ENCODE data around the gene TREH.

TREH gene

GRCh38 chr11:118627566-118627965, 51.9 kb downstream of the TREH start:
- Histone ChIP-seq H3K9me3 (no peaks in the 10 kb centered on the region), H3K4me1 (peaks cover 25% of the 10 kb centered on the region), H3K36me3 (peaks cover 47% of the 10 kb centered on the region), H3K27me3 (no peaks in the 10 kb centered on the region), H3K4me3 (ENCODE audit: low read depth, low read length) (no peak overlapping the region)
- TF ChIP-seq, protein P1, sequence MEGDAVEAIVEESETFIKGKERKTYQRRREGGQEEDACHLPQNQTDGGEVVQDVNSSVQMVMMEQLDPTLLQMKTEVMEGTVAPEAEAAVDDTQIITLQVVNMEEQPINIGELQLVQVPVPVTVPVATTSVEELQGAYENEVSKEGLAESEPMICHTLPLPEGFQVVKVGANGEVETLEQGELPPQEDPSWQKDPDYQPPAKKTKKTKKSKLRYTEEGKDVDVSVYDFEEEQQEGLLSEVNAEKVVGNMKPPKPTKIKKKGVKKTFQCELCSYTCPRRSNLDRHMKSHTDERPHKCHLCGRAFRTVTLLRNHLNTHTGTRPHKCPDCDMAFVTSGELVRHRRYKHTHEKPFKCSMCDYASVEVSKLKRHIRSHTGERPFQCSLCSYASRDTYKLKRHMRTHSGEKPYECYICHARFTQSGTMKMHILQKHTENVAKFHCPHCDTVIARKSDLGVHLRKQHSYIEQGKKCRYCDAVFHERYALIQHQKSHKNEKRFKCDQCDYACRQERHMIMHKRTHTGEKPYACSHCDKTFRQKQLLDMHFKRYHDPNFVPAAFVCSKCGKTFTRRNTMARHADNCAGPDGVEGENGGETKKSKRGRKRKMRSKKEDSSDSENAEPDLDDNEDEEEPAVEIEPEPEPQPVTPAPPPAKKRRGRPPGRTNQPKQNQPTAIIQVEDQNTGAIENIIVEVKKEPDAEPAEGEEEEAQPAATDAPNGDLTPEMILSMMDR (IDR thresholded peaks at IDR 0.05; ENCODE audit: low read depth, low read length) = no peak
- no peak for DNase-seq

DNA sequence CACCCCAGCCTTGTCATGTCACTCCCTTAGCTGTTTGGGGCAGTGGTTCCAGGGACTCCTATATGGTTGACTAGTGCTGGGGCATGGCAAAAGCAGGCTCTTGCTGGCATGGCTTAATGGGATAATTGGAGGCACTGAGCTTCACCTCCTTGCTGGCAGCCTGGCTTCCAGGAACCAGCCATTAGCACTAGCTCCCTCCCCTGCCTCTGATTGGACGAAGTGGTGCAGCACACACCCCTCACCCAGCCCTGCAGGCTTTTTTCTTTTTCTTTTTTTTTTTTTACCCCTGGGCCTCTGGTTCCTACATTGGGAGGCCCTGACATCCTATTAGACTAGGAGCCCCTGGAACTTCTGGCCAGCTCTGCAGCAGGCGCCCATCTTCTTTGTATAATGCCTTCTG, 53.5 kb downstream of the TREH start:
- Histone ChIP-seq H3K27me3 (no peaks in the 10 kb centered on the region), H3K4me3 (ENCODE audit: low read depth, low read length) (no peak overlapping the region), H3K36me3 (peaks cover 36% of the 10 kb centered on the region), H3K4me1 (peaks cover 28% of the 10 kb centered on the region), H3K9me3 (no peaks in the 10 kb centered on the region)
- TF ChIP-seq, protein P1 (IDR thresholded peaks at IDR 0.05; ENCODE audit: low read depth, low read length) = no peak
- peak; percentile 86 for DNase-seq

- TF ChIP-seq, protein P1 (IDR thresholded peaks at IDR 0.05; ENCODE audit: low read depth, low read length) = no peak
- no peaks in the 10 kb centered on the region for H3K27me3 ChIP-seq
- no peak overlapping the region for H3K4me3 ChIP-seq (ENCODE audit: low read depth, low read length)
- DNase-seq = no peak
- H3K36me3 ChIP-seq = peaks cover 36% of the 10 kb centered on the region
- no peaks in the 10 kb centered on the region for H3K9me3 ChIP-seq
- peaks cover 29% of the 10 kb centered on the region for H3K4me1 ChIP-seq
Observed at GRCh38 chr11:118625036-118625690, 54.3 kb downstream of the TREH start.

DNA sequence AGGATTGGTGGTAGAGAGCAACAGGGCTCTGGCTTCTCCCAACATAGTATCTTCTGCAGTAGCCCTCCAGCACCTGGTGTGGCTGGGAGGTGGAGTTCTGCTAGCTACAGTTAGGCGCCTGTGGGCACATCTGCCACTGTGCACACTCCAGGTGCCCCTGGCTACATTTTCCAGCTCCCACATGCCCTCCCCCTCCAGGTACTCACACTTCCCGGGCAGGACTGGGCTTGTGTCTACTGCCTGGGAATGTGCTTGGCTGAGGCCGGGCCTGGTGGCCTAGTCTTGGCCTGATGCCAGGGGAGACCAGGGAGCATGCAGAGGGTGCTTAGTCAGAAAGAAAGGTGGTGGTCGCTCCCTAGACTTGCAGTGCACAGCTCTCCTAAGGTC, 56.2 kb downstream of the TREH start:
- H3K9me3 ChIP-seq = no peaks in the 10 kb centered on the region
- TF ChIP-seq, protein P1 (IDR thresholded peaks at IDR 0.05; ENCODE audit: low read depth, low read length) = no peak
- H3K4me3 ChIP-seq (ENCODE audit: low read depth, low read length) = peak overlapping the region; percentile 94
- peaks cover 46% of the 10 kb centered on the region for H3K4me1 ChIP-seq
- H3K27me3 ChIP-seq = no peaks in the 10 kb centered on the region
- peak; percentile 88 for DNase-seq
- H3K36me3 ChIP-seq = peaks cover 23% of the 10 kb centered on the region

- peaks cover 47% of the 10 kb centered on the region for H3K4me1 ChIP-seq
- peak overlapping the region; percentile 94 for H3K4me3 ChIP-seq (ENCODE audit: low read depth, low read length)
- TF ChIP-seq, protein P1 (IDR thresholded peaks at IDR 0.05; ENCODE audit: low read depth, low read length) = no peak
- peaks cover 16% of the 10 kb centered on the region for H3K36me3 ChIP-seq
- no peaks in the 10 kb centered on the region for H3K27me3 ChIP-seq
- peak; percentile 88 for DNase-seq
- H3K9me3 ChIP-seq = no peaks in the 10 kb centered on the region
Observed at GRCh38 chr11:118622376-118623268, 56.8 kb downstream of the TREH start.
